Brain microvascular endothelial cell (primary cell): ENCODE results near the gene TP73.
A peak's percentile ranks its signal among the peaks of the same experiment; 100 is the strongest.
"Not testable (repeated sequence)": the region's sequence is repeated elsewhere in the genome, so short reads cannot be mapped to it uniquely, and the experiment has no call there.

Experiments used
- DNase-seq: peaks from one replicate; pipeline ENCODE4 v3.0.0-alpha.2; 2020
- H3K27ac ChIP-seq: fragments of 250-450 bp; sonication (Bioruptor Pico); 2 replicates; pipeline ENCODE4 v1.5.1; 2020; ENCODE audit warnings: mild to moderate bottlenecking, moderate library complexity
- H3K27me3 ChIP-seq: fragments of 250-450 bp; sonication (Bioruptor Pico); replicated peaks from 2 replicates; pipeline ENCODE4 v1.5.1; 2020; ENCODE audit warnings: mild to moderate bottlenecking
- H3K36me3 ChIP-seq: fragments of 250-450 bp; sonication (Bioruptor Pico); replicated peaks from 2 replicates; pipeline ENCODE4 v1.5.1; 2020; ENCODE audit warnings: mild to moderate bottlenecking
- H3K4me3 ChIP-seq: 2 replicates; pipeline ENCODE4 v1.5.1; 2011; ENCODE audit warnings: low read depth, mild to moderate bottlenecking, control low read depth, low read length, moderate library complexity
- in situ Hi-C: cut with HindIII; loops from 2 replicates; pipeline ENCODE4 v1.10.0; 2017; ENCODE audit warnings: low sequenced_read_pairs, low pct_ligation_motif_present
- TF ChIP-seq, protein P1 (sequence below): IDR thresholded peaks from 2 replicates; pipeline ENCODE4 v1.5.1; 2011; ENCODE audit warnings: low read depth, mild to moderate bottlenecking, moderate library complexity, low read length, control low read depth, inconsistent platforms; ENCODE audit errors: missing control alignments

The TP73 gene

DNA sequence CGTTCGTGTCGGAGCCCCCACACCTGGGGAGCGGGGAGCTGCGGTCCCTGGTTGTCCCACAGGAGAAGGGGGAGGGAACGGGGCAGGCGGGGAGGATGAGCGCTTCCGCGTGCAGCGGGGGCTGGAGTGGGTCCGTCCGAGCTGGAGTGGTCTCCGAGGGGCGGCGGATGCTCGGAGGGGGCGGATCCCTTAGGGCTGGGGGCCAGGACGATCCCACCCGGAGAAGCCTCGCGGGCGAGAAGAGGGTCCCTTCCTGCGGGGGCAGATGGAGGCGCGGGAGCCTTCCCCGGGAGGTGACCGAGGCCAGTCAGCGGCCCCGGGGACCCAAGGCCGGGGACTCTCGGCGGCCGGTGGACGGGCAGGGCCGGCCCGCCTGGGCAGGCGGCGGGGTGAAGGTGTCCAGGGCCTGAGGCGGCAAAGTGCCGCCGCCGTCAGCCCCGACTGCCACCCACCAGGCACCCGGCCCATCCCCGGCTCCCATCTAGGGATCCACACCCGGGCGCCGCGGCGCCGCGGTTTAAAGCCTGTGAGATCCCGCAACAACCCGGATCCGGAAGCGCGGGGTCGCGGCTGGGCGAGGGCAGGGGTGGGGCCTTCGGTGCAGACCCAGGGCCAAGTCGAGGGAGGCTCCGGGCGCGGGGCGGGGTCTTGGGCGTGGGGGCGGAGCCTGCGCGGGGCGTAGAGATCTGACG is 94.7 kb downstream of the TP73 start:
- peak; percentile 58 for DNase-seq
- Histone ChIP-seq H3K4me3 (peak overlapping the region; percentile 60), H3K27ac (no peak overlapping the region), H3K27me3 (no peaks in the 10 kb centered on the region), H3K36me3 (peaks cover 2% of the 10 kb centered on the region)
- in situ Hi-C loops, result no loop called here
- TF ChIP-seq, protein P1, sequence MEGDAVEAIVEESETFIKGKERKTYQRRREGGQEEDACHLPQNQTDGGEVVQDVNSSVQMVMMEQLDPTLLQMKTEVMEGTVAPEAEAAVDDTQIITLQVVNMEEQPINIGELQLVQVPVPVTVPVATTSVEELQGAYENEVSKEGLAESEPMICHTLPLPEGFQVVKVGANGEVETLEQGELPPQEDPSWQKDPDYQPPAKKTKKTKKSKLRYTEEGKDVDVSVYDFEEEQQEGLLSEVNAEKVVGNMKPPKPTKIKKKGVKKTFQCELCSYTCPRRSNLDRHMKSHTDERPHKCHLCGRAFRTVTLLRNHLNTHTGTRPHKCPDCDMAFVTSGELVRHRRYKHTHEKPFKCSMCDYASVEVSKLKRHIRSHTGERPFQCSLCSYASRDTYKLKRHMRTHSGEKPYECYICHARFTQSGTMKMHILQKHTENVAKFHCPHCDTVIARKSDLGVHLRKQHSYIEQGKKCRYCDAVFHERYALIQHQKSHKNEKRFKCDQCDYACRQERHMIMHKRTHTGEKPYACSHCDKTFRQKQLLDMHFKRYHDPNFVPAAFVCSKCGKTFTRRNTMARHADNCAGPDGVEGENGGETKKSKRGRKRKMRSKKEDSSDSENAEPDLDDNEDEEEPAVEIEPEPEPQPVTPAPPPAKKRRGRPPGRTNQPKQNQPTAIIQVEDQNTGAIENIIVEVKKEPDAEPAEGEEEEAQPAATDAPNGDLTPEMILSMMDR, result no peak

- no peaks in the 10 kb centered on the region for H3K27me3 ChIP-seq
- in situ Hi-C loops, result no loop called here
- H3K4me3 ChIP-seq, result peak overlapping the region; percentile 60
- no peaks in the 10 kb centered on the region for H3K36me3 ChIP-seq
- no peak overlapping the region for H3K27ac ChIP-seq
- DNase-seq, result no peak
- TF ChIP-seq, protein P1, result no peak
These were observed 95.2 kb downstream of the TP73 start for GRCh38 chr1:3747522-3747848.

GRCh38 chr1:3747903-3748302 is 95.6 kb downstream of the TP73 start:
- no peak for DNase-seq
- no peaks in the 10 kb centered on the region for H3K36me3 ChIP-seq
- TF ChIP-seq, protein P1, result no peak
- no peaks in the 10 kb centered on the region for H3K27me3 ChIP-seq
- no peak overlapping the region for H3K4me3 ChIP-seq
- in situ Hi-C loops, result no loop called here
- H3K27ac ChIP-seq, result no peak overlapping the region

DNA sequence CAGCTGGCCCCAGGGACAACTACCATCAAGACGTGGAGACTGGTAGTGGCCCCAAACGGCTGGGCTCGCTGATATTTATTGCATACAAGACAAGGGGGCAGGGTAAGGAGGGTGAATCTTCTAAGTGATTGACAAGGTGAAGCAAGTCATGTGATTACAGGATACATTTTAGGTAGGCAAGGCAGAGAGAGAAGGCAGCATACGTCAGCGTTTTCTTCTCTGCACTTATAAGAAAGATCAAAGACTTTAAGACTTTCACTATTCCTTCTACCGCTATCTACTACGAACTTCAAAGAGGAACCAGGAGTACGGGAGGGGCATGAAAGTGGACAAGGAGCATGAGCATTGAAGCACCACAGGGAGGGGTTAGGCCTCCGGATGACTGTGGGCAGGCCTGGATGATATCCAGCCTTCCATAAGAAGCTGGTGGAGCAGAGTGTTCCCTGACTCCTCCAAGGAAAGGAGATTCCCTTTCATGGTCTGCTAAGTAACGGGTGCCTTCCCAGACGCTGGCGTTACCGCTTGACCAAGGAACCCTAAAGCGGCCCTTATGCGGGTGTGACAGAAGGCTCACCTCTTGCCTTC is 96.1 kb downstream of the TP73 start:
- H3K27ac ChIP-seq, result not testable (repeated sequence)

GRCh38 chr1:3749512-3749911 is 97.2 kb downstream of the TP73 start:
- in situ Hi-C loops, result no loop called here
- Histone ChIP-seq H3K4me3 (no peak overlapping the region), H3K27ac (no peak overlapping the region), H3K27me3 (no peaks in the 10 kb centered on the region), H3K36me3 (no peaks in the 10 kb centered on the region)
- TF ChIP-seq, protein P1, result no peak
- no peak for DNase-seq

More for the DNA sequence above, 96.1 kb downstream of the TP73 start:
- H3K27me3 ChIP-seq, H3K4me3 ChIP-seq, H3K36me3 ChIP-seq, in situ Hi-C loops, DNase-seq: not testable (repeated sequence)

DNA sequence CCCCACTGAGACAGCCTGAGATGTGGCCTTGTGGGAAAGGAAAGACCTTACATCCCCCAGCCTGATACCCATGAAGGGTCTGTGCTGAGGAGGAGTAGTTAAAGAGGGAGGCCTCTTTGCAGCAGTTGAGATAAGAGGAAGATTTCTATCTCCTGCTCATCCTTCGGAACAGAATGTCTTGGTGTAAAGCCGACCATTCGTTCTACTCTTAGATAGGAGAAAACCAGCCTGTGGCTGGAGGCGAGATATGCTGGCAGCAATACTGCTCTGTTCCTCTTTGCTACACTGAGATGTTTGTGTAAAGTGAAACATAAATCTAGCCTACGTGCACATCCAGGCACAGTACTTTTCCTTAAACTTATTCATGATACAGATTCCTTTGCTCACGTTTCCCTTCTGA is 98.4 kb downstream of the TP73 start:
- Histone ChIP-seq H3K4me3 (no peak overlapping the region), H3K27ac (no peak overlapping the region), H3K36me3 (no peaks in the 10 kb centered on the region), H3K27me3 (no peaks in the 10 kb centered on the region)
- TF ChIP-seq, protein P1, result no peak
- DNase-seq, result no peak
- in situ Hi-C loops, result no loop called here
